ENCODE results near the gene IL13.

Gene IL13

GRCh38 chr5:132657676-132658380 lies at the start of gene IL13:
Gene IL13, plus strand, starts transcription at chr5:132658173. Its CDS starts 14 bp downstream, at chr5:132658187.
- TF ChIP-seq ZFX (IDR thresholded peaks at IDR 0.05) (no peak), CTCF (conservative IDR thresholded peaks at IDR 0.05) (no peak)
- H3K27ac ChIP-seq = no peak within 1 kb of the TSS

DNA sequence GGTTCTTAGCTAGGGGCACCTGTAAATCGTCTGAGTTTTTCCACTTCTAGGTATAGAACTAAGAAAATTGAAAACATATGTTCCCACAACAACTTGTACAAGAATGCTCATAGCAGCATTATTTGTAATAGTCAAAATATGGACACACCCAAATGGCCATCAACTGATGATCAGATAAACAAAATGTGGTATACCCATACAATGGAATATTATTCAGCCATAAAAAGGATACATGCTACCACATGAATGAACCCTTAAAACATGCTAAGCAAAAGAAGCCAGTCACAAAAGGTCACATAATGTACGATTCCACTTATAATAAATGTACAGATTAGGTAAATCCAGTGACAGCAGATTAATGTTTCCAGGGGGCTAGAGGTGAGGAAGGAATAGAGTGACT lies 46.0 kb upstream of the IL13 start:
- H3K27ac ChIP-seq = no peak overlapping the region
- TF ChIP-seq CTCF (conservative IDR thresholded peaks at IDR 0.05) (no peak), ZFX (IDR thresholded peaks at IDR 0.05) (no peak)

DNA sequence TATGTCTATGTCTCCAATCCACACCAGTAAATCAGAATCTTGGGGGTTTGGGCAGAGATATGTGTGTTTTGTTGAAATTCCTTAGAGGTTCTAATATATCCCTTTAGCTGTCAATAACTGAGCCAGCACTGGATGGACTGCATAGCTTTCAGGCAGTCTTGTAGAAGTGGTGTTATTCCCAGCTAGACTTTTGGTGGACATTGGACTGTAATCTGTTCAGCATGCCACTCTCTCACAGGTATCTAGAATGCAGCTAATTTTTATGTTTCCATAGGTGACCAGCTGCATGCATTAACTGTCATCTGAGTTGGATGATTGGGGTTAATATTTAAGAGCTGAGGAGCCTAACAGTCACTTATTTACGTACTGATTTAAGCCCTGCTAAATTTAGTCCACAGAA lies 45.1 kb upstream of the IL13 start:
- no peak for TF ChIP-seq ZFX (IDR thresholded peaks at IDR 0.05)
- TF ChIP-seq CTCF (conservative IDR thresholded peaks at IDR 0.05) = no peak

GRCh38 chr5:132621699-132622098 lies 36.3 kb upstream of the IL13 start:
- H3K27ac ChIP-seq = no peak overlapping the region
- TF ChIP-seq CTCF (conservative IDR thresholded peaks at IDR 0.05) = no peak
- TF ChIP-seq ZFX (IDR thresholded peaks at IDR 0.05) = no peak

More for the DNA sequence above, 45.1 kb upstream of the IL13 start:
- H3K27ac ChIP-seq = no peak overlapping the region

DNA sequence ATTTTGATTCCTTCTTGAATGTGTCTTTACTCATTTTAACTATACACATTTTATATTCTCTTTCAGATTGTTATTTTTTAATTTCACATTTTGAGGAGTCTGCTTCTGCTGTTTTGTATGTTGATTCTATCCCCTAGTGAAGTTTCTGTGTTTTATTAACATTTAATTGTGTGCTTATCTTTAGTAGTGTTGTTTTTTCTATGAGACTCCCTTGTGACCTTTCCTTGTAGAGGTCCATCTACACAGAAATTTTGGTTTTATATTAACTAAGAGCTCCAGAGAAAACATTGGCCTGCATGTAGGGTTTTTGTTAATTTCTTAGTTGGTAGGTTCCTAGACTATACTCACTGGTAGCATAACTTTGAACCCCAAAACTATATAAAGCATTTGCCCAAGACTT lies 35.4 kb upstream of the IL13 start:
- H3K27ac ChIP-seq = no peak overlapping the region
- TF ChIP-seq ZFX (IDR thresholded peaks at IDR 0.05) (no peak), CTCF (conservative IDR thresholded peaks at IDR 0.05) (no peak)

GRCh38 chr5:132627470-132627869 lies 30.5 kb upstream of the IL13 start:
- TF ChIP-seq ZFX (IDR thresholded peaks at IDR 0.05) = no peak
- TF ChIP-seq CTCF (conservative IDR thresholded peaks at IDR 0.05) = no peak
- no peak overlapping the region for H3K27ac ChIP-seq

DNA sequence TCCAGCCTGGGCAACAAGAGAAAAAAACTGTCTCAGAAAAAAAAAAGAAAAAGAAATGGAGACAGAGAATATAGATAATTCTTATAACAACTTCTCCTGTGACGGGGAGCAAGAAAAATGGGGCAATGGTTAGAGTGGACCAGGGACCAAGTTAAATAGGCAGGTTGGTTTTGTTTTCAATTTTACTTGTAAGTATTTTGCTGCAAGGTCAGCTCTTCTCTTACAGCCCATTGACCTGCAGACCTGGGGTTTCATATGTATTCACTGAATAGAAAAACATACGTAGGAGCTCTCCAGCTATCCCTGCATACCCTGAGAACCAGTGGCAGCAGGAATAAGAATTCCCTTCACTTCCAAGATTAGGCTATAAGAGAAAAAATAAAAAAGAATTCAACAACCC lies 29.2 kb upstream of the IL13 start:
- TF ChIP-seq CTCF (conservative IDR thresholded peaks at IDR 0.05) (no peak), ZFX (IDR thresholded peaks at IDR 0.05) (no peak)
- no peak overlapping the region for H3K27ac ChIP-seq
